Smooth muscle cell (in vitro differentiated cells): ENCODE data around the gene MRPS2. TPM values are rescaled to one million over a fixed set of nuclear protein-coding genes. Genes with fewer than 3 reads are reported as not detected.

Experiments used
- DNase-seq: peaks from one replicate; lab custom pipeline; 2025; ENCODE audit not compliant: unreplicated experiment; lab: John Stamatoyannopoulos, UW
- H2AFZ ChIP-seq: fragments of 200-600 bp; sonication (generic); 2 replicates; pipeline ENCODE4 v1.6.0; 2016; ENCODE audit warnings: antibody characterized with exemption, low read depth, mild to moderate bottlenecking
- H3F3A ChIP-seq: fragments of 200-600 bp; sonication (generic); 2 replicates; pipeline ENCODE4 v1.6.0; 2017; ENCODE audit warnings: antibody characterized with exemption, low read depth
- H3K27ac ChIP-seq: fragments of 200-600 bp; sonication (generic); 2 replicates; pipeline ENCODE4 v1.5.1; 2016; ENCODE audit warnings: low read depth, mild to moderate bottlenecking
- H3K27me3 ChIP-seq: fragments of 200-600 bp; sonication (generic); 2 replicates; pipeline ENCODE4 v1.6.1; 2016; ENCODE audit warnings: low read depth, mild to moderate bottlenecking
- H3K36me3 ChIP-seq: fragments of 200-600 bp; sonication (generic); 2 replicates; pipeline ENCODE4 v1.5.1; 2016; ENCODE audit warnings: low read depth
- H3K4me1 ChIP-seq: fragments of 200-600 bp; sonication (generic); 2 replicates; pipeline ENCODE4 v1.5.1; 2016; ENCODE audit warnings: low read depth
- H3K4me2 ChIP-seq: fragments of 200-600 bp; sonication (generic); 2 replicates; pipeline ENCODE4 v1.6.0; 2016; ENCODE audit warnings: mild to moderate bottlenecking
- H3K4me3 ChIP-seq: fragments of 200-600 bp; sonication (generic); 2 replicates; pipeline ENCODE4 v1.5.1; 2016; ENCODE audit warnings: mild to moderate bottlenecking
- H3K79me2 ChIP-seq: fragments of 200-600 bp; sonication (generic); 2 replicates; pipeline ENCODE4 v1.6.0; 2016; ENCODE audit warnings: low read depth, mild to moderate bottlenecking
- H3K9ac ChIP-seq: fragments of 200-600 bp; sonication (generic); 2 replicates; pipeline ENCODE4 v1.6.0; 2016; ENCODE audit warnings: low read depth
- H3K9me3 ChIP-seq: fragments of 200-600 bp; sonication (generic); replicated peaks from 2 replicates; pipeline ENCODE4 v1.5.1; 2016; ENCODE audit warnings: low read depth
- H4K20me1 ChIP-seq: fragments of 200-600 bp; sonication (generic); 2 replicates; pipeline ENCODE4 v1.6.0; 2016; ENCODE audit warnings: low read depth
- WGBS: methylation state at CpG from one replicate; pipeline ENCODE4 v1.1.7; 2016; ENCODE audit warnings: low lambda C conversion rate; 5-methylcytosine and 5-hydroxymethylcytosine counted together
- polyA plus RNA-seq: library from polyadenylated mRNA; unstranded; fragments of >200 nt; fragmentation: Nextera tagmentation; extraction: Ambion mirVana; gene quantifications from 2 replicates; pipeline ENCODE4 v1.2.1, GENCODE V29; 2016
- total RNA-seq: library from RNA; depleted of rRNA; stranded (reverse); fragments of >200 nt; gene quantifications from 2 replicates; pipeline ENCODE4 v1.2.3, GENCODE V29; 2014
- TF ChIP-seq, protein P1 (sequence below): fragments of 200-600 bp; sonication (generic); IDR thresholded peaks from 2 replicates; pipeline ENCODE4 v1.5.1; 2017; ENCODE audit warnings: borderline replicate concordance, mild to moderate bottlenecking, antibody characterized with exemption; ENCODE audit not compliant: insufficient read depth, poor library complexity, severe bottlenecking

Gene MRPS2
- total and polyA plus RNA-seq, 2 experiments from 2014 or later, result 30.7 to 49.0 TPM

- Histone ChIP-seq H3K27ac (no peak overlapping the region), H3K27me3 (no peaks in the 10 kb centered on the region), H3K79me2 (no peaks in the 10 kb centered on the region), H3K4me1 (no peaks in the 10 kb centered on the region), H4K20me1 (no peaks in the 10 kb centered on the region), H2AFZ (no peak overlapping the region), H3F3A (peaks cover under 1% of the 10 kb centered on the region), H3K9ac (no peak overlapping the region), H3K9me3 (no peaks in the 10 kb centered on the region), H3K4me2 (peak overlapping the region; percentile 32), H3K36me3 (no peaks in the 10 kb centered on the region), H3K4me3 (no peak overlapping the region)
- DNase-seq, result peak; percentile 17
- TF ChIP-seq, protein P1, sequence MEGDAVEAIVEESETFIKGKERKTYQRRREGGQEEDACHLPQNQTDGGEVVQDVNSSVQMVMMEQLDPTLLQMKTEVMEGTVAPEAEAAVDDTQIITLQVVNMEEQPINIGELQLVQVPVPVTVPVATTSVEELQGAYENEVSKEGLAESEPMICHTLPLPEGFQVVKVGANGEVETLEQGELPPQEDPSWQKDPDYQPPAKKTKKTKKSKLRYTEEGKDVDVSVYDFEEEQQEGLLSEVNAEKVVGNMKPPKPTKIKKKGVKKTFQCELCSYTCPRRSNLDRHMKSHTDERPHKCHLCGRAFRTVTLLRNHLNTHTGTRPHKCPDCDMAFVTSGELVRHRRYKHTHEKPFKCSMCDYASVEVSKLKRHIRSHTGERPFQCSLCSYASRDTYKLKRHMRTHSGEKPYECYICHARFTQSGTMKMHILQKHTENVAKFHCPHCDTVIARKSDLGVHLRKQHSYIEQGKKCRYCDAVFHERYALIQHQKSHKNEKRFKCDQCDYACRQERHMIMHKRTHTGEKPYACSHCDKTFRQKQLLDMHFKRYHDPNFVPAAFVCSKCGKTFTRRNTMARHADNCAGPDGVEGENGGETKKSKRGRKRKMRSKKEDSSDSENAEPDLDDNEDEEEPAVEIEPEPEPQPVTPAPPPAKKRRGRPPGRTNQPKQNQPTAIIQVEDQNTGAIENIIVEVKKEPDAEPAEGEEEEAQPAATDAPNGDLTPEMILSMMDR, result no peak
- WGBS, result 57% methylated on average over 27 of the region's 27 CpGs
These were observed 23.8 kb downstream of the MRPS2 start for GRCh38 chr9:135524130-135524861.

DNA sequence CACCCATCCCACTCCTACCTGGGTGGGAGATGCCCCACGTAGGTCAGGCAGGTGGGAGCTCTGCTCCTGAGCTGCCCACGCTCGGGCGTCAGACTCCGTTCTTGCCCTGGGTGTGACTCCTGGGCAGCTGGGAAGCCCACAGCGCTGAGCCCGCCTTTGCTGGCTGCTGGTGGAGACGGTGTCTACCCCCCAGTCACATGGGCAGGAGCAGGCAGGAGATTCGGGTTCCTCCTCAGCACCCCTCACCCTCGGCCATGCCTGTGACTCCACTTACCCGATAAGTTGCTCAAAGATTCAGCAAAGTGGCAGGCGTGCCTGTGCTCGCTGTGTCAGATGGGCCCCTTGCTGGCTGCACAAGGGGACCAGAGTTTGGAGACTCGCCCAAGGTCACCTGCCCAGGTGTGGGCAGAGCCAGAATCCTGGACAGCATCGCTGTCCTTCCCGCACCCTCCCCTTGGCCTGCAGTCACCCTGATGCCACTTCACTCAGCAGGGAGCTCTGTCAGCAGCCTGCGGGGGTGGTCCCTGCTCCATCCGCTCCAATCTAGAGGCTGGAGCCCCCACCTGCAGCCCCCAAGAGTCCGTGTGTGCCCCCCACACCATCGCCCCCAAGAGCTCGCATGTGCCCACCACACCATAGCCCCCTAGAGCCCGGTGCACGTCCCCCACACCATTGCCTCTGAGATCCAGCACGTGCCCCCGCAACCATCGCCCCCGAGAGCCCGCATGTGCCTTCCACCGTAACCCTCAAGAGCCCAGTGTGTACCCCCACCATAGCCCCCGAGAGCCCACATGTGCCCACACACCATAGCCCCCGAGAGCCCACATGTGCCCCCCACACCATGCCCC is 25.0 kb downstream of the MRPS2 start:
- no peaks in the 10 kb centered on the region for H4K20me1 ChIP-seq
- H3K79me2 ChIP-seq, result no peaks in the 10 kb centered on the region
- H3K36me3 ChIP-seq, result no peaks in the 10 kb centered on the region
- H3F3A ChIP-seq, result peaks cover 7% of the 10 kb centered on the region
- no peak overlapping the region for H3K27ac ChIP-seq
- TF ChIP-seq, protein P1, result no peak
- no peak overlapping the region for H3K4me2 ChIP-seq
- no peak overlapping the region for H3K4me3 ChIP-seq
- no peaks in the 10 kb centered on the region for H3K27me3 ChIP-seq
- 94% methylated on average over 25 of the region's 31 CpGs for WGBS
- no peak overlapping the region for H2AFZ ChIP-seq
- no peak for DNase-seq
- no peak overlapping the region for H3K9ac ChIP-seq
- H3K4me1 ChIP-seq, result no peaks in the 10 kb centered on the region
- no peaks in the 10 kb centered on the region for H3K9me3 ChIP-seq

DNA sequence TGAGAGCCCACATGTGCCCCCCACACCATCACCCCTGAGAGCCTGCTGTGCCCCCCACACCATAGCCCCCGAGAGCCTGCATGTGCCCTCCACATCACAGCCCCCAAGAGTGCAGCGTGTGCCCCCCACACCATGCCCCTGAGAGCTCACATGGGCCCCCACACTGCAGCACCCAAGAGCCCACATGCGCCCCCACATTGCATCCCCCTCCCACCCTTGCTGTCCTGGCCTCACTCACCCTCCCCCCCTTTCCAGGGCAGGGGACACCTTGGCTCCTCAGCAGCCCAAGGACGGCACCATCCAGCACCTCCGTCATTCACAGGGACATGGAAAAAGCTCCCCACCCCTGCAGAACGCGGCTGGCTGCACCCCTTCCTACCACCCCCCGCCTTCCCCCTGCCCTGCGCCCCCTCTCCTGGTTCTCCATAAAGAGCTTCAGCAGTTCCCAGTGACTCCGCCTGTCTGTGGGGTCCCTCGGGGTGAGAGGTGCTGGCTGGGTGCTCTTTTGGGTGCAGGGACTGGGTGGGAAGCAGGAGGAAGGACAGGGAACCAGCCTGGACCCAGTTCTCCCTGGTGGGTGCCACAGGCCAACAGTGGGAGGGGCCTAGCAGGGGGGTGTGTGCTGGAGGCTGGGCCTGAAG is 25.7 kb downstream of the MRPS2 start:
- H3K27me3 ChIP-seq, result no peaks in the 10 kb centered on the region
- H2AFZ ChIP-seq, result no peak overlapping the region
- WGBS, result 94% methylated on average over 11 of the region's 11 CpGs
- H3K4me3 ChIP-seq, result no peak overlapping the region
- H3K4me2 ChIP-seq, result no peak overlapping the region
- TF ChIP-seq, protein P1, result no peak
- H3K9ac ChIP-seq, result no peak overlapping the region
- peaks cover 7% of the 10 kb centered on the region for H3F3A ChIP-seq
- H3K27ac ChIP-seq, result no peak overlapping the region
- H4K20me1 ChIP-seq, result no peaks in the 10 kb centered on the region
- H3K9me3 ChIP-seq, result no peaks in the 10 kb centered on the region
- DNase-seq, result no peak
- no peaks in the 10 kb centered on the region for H3K4me1 ChIP-seq
- no peaks in the 10 kb centered on the region for H3K79me2 ChIP-seq
- H3K36me3 ChIP-seq, result no peaks in the 10 kb centered on the region
